ENCODE data around the gene AAK1.
A peak's percentile ranks its signal among the peaks of the same experiment; 100 is the strongest.
"Not testable (repeated sequence)": the region's sequence is repeated elsewhere in the genome, so short reads cannot be mapped to it uniquely, and the experiment has no call there.

Gene AAK1

DNA sequence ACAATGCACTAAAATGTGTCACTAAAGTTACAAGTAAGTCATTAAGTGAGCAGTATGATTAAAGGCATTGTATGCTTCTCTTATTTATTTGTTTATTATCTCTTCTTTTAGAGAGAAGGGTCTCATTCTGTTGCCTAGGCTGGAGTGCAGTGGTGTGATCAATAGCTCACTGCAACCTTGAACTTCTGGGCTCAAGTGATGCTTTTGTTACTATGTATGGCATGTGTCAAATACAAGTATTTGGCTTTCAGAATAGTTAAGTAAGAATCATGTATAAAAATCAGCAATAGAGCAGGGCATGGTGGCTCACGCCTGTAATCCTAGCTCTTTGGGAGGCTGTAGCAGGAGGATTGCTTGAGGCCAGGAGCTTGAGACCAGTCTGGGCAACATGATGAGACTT, 15.8 kb upstream of the AAK1 start:
- DNase-seq: no peak

- no peak for DNase-seq
Measured at GRCh38 chr2:69652206-69652605, 8.7 kb upstream of the AAK1 start.

GRCh38 chr2:69647196-69647595, 3.7 kb upstream of the AAK1 start:
- DNase-seq: not testable (repeated sequence)

DNA sequence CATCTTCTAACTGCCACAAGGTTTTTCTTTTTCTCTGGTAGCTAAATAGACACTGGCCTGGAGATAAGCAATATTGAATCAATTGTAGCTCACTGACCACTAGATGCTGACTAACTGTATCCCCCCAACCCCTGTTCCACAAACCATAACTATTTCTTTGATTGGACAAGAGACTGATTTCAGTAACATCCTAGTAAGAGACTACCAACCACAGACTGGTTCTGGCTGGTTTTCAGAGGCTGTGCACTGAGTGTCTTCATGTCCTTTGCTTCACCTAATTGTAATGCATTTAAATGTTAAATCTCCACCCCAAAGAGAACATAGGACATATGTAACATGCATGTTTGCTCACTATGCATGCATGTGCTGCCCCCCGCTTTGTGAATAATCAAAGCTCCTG, 3.2 kb upstream of the AAK1 start:
- DNase-seq: no peak

- DNase-seq: no peak
Measured at GRCh38 chr2:69645921-69646320, 2.4 kb upstream of the AAK1 start.

GRCh38 chr2:69645031-69645431, 1.5 kb upstream of the AAK1 start:
- DNase-seq: no peak

GRCh38 chr2:69644506-69644979, 1.0 kb upstream of the AAK1 start:
- no peak for DNase-seq

DNA sequence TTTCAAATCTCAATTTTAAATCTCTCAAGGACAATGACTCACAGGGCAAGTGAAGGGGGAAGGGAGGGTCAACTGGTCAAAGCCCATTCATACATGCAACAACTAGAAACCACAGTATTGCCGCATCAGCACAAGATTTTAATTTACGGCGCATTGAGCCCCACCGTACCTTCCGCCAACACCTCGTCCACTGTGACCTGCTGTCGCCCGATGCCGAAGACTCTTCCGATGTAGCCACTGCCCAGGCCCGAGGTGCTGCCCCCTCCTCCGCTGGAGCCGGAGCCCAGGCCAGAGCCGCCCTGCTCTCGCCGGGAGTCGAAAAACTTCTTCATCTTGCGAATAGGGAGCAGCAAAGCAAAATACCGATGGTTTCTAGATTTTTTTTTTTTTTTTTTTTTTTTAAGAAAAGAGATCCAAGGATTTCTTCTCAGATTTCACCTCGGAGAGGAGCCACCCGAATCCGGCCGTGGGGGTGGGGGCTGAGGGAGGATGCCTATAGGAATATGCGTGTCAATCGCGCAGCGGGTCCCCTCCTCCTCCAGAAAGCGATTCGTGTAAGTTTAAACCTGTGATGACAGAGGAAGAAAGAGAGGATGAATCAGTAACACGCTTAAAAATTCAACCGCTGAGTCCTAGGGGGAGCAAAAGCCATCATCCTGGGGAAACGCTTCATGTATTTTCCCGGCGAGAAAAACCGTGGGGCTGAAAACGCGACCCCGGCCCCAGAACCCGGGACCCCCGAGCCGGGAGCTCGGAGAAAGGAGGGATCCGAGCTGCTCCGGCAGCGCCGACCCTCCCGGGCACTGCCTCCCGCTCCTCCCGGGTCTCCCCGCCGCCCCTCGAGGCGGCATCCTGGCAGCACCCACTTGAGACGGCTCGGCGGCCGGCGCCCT, 584 bp downstream of the AAK1 start:
- DNase-seq: peak; percentile 75 to 80

- no peak for DNase-seq
Measured at GRCh38 chr2:69641887-69642708, 1.4 kb downstream of the AAK1 start.

DNA sequence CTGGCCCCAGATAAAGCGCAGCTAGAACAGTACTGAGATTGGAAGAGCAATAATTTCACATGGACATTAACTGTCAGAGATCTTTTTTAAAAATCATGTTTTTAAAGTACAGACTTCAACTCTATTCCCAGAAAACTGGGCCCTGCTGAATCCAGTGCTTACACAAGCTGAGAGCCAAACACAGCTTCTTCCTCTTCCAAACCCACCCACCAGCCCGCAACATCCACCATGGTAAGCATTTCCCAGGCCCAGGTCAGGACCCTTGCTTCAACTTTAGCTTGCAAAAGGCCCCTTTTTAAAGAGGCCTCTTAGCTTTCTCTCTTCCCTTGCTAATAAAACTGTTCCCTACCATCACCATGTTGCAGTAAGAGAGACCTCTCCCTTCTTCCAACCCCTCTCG, 2.1 kb downstream of the AAK1 start:
- peak in 1 of 2 donors; percentile 25 for DNase-seq

DNA sequence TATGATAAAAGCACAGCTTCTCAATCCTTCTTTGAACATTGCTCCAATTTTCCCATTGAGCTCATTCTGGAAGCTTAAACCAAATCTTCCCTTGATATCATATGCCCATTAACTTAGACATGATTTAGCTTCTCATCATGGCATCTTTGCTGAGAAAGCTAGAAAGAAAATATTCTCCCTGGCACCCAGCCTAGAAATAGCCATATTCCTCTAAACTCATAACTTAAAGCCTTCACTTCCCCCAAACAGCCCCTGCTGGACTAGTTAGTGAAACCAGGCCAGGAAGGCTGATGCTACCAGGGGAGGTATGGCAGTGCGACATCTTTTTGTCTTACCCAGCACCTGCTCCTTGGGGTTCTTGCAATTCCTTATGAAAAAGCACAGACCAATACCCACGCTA, 4.3 kb downstream of the AAK1 start:
- no peak for DNase-seq

- no peak for DNase-seq
Measured at GRCh38 chr2:69638630-69639029, 4.9 kb downstream of the AAK1 start.

GRCh38 chr2:69637923-69638322, 5.6 kb downstream of the AAK1 start:
- DNase-seq: no peak

DNA sequence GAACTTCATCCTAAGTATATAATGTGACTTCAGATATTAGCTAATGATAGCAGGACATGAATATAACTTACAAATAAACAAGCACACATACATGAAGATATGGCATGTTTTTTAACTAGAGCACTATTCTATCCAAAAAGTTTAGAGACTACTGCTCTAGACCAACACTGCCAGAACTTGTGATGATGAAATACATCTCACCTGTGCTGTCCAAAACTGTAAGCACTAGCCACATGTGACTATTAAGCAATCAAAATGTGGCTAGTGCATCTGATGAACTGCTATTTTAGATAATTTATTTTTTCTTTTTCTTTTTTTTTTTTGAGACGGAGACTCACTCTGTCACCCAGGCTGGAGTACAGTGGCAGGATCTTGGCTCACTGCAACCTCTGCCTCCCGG, 7.1 kb downstream of the AAK1 start:
- DNase-seq: no peak

- DNase-seq: no peak
Measured at GRCh38 chr2:69635432-69635831, 8.1 kb downstream of the AAK1 start.

GRCh38 chr2:69634196-69634821, 9.2 kb downstream of the AAK1 start:
- peak; percentile 66 to 68 for DNase-seq

GRCh38 chr2:69631402-69631801, 12.1 kb downstream of the AAK1 start:
- DNase-seq: no peak

GRCh38 chr2:69629921-69630608, 13.5 kb downstream of the AAK1 start:
- DNase-seq: no peak

GRCh38 chr2:69628325-69629021, 15.1 kb downstream of the AAK1 start:
- DNase-seq: peak; percentile 42 to 52

DNA sequence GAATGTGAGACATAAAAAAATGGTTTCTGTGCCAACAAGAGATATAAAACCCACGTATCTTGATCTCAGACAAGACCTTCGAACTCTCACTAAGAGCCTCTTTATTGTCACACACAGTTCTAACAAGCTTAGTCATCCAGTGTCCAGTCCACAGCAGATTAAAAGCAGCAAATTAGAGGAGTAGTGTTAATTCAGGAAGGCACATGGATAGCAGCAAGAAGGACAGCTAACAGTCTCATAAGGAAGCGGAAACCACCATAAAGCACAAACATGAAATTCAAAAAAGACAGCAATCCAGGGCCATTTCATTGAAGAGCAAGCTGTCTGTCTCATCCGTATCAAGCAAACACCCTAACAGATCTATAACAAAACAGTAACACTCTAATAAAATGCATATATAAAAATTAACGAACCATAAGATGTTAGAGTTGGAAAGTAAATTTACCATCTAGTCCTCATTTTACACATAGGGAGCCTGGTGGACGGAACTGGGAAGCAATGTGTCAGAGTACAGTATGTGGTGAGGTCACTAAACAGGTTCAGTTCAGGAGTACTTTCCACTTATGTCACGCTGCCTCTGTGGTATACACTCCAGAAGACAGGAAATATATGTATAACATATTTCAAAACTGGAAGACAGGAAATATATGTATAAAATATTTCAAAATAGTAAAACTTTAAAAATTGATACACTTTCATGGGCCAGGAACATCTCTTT, 18.3 kb downstream of the AAK1 start:
- peak; percentile 62 to 67 for DNase-seq

- DNase-seq: no peak
Measured at GRCh38 chr2:69624611-69625010, 18.9 kb downstream of the AAK1 start.

Data from inflammatory macrophage treated with lipopolysaccharide for 1 hour (primary cell).